ENCODE results near the gene TAF5L.
"Not testable (repeated sequence)": the region's sequence is repeated elsewhere in the genome, so short reads cannot be mapped to it uniquely, and the experiment has no call there.

The TAF5L gene

DNA sequence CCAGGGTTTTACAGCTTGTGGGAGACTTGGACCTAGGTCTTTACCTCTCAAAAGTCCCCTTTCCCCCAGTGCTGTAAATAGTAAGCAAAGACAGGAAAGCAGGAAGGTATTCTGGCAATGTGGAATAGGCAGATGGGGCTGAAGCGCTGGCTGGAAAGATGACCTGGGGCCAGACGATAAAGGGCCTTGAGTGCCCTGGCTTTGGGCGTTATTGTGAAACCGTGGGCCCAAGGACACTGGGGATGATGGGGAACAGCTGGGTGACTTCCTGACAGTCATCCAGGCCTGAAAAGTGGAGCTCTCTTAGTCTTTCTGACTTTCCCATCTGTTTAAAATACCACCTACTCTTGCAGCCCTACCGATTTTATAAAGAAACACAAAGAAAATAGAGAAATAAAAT lies 16.5 kb upstream of the TAF5L start:
- no peak for DNase-seq (ENCODE audit: low spot score)

DNA sequence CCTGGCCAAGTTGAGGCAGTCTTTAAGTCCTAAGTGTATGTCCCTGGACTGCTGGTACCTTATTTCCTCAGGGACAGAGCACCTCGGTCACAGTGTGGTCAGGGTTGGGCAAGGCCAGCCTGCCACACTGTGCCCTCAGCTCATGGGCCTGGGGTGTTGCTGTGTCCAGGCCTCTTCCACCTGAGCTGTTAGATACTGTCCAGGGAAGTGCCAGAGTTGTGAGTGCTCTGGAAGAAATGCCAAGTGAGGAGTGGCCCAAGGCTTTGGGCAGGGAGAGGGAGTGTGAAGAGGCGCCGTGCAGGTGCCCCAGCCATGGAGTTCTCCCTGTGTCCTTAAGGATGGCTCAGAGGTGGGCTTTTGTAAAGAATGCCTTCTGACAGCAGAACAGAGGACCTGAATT lies 15.4 kb upstream of the TAF5L start:
- no peak for DNase-seq (ENCODE audit: low spot score)

DNA sequence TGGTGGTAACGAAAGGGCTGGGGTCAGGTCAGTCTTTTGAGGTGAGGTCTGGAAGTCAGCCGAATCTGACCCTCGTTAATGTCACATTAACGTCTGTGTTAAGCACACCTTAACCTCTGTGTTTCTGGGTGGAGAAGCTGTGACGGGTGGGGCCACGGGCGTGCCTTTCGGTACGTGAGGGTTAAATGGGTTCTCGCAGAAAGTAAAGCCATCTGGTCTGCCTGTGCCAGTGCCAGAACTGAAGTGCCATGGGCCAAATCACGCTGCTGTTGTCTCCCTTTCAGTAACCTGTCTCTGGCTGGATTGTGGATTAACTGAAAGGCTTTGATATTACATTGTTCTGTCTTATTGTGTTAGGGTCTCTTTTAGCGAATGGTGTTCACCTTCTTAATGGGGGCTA lies 14.5 kb upstream of the TAF5L start:
- DNase-seq (ENCODE audit: low spot score), result no peak

DNA sequence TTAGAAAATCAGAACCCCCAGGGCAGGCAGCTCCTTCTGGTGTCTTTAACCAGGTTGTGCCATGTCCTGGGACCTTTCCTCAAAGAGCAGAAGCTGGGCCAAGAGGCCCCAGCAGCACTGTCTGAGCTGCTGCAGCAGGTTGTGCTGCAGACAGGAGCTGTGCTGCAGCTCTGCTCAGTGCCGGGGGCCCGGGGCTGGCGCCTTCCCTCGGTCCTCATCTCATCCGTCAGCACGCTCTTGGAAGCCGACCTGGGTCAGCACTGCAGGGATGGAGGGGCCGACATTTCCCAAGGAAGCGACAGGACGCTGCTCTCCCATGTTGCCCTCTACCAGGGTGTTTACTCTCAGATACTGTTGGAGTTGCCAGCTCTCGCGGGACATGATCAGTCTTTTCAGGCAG lies 11.8 kb upstream of the TAF5L start:
- DNase-seq (ENCODE audit: low spot score), result no peak

DNA sequence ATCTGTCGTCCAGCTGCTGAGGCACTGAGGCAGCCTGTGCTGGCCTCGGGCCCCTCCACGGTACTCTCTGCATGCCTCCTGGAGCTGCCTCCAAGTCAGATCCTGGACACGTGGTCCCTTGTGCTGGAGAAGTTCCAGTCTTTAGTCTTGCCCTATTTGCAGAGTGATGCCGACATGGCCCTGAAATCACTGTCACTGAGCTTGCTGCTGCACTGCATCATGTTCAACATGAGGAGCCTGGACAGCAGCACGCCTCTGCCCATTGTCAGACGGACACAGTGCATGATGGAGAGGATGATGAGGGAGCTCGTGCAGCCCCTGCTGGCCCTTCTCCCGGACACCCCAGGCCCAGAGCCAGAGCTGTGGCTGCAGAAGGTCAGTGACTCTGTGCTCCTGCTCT lies 10.1 kb upstream of the TAF5L start:
- DNase-seq (ENCODE audit: low spot score), result no peak

DNA sequence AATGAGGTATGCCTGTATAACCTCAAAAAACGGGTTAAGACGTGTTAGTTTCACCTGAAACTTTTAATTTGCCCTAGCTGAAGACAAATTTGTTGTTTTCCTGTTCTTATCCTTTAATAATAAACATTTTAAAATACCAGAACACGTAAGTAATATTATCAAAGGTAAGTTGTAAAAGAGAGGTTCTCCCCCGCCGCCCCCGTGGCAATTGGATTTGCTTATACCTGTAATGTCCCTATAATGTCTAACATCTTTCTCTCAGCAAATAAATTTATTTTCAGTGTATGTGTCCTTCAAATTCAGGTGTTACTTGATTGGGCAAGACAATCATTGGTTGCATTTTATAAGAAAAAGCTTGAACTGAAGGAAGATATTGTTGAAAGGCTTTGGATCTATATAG lies 6.0 kb upstream of the TAF5L start:
- no peak for DNase-seq (ENCODE audit: low spot score)

DNA sequence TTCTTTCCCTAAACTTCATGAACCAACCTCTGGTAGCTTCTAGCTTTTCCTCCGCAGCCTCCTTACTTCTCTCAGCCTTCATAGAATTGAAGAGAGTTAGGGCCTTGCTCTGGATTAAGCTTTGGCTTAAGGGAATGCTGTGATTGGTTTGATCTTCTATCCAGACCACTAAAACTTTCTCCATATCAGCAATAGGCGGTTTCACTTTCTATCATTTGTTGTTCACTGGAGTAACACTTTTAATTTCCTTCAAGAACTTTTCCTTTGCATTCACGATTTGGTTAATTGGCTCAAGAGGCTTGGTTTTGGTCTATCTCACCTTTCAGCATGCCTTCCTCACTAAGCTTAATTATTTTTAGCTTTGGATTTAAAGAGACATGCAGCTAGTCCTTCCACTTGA lies 5.2 kb upstream of the TAF5L start:
- peak; percentile 9 for DNase-seq (ENCODE audit: low spot score)

DNA sequence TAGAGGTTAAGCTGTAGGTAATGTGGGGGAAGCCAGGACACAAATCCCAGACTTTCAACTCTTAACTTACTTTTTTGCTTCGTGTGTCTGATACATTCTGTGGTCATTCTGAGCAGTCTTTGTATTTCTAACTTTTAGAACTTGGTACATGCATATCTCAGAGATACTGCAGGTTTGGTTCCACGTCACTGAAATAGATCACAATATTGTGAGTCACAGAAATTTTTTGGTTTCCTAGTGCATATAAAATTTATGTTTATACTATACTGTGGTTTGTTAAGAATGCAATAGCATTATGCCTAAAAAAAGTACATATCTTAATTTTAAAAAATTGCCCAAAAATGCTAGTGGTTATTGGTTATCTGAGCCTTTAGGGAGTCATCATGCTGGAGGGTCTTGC lies 3.3 kb upstream of the TAF5L start:
- DNase-seq (ENCODE audit: low spot score), result no peak

DNA sequence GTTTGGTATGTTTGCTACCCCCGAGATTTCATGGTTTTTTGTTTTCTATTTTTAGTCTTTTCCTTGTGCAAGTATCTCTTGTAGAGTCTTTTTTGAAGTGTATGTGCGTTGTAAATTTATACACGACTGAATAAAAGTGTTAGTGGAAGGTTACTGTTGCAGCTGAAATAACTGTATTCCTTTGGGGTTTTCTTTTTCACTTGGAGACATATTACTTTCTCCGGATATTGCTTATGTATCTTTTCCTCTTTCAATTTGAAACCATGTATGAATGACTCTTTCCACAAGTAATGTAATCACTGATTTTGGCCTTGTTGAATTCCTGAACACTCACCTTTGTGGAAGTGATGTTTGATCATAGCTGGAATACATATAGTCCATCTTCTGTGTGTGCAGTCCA lies 1.1 kb upstream of the TAF5L start:
- DNase-seq (ENCODE audit: low spot score), result peak; percentile 17

DNA sequence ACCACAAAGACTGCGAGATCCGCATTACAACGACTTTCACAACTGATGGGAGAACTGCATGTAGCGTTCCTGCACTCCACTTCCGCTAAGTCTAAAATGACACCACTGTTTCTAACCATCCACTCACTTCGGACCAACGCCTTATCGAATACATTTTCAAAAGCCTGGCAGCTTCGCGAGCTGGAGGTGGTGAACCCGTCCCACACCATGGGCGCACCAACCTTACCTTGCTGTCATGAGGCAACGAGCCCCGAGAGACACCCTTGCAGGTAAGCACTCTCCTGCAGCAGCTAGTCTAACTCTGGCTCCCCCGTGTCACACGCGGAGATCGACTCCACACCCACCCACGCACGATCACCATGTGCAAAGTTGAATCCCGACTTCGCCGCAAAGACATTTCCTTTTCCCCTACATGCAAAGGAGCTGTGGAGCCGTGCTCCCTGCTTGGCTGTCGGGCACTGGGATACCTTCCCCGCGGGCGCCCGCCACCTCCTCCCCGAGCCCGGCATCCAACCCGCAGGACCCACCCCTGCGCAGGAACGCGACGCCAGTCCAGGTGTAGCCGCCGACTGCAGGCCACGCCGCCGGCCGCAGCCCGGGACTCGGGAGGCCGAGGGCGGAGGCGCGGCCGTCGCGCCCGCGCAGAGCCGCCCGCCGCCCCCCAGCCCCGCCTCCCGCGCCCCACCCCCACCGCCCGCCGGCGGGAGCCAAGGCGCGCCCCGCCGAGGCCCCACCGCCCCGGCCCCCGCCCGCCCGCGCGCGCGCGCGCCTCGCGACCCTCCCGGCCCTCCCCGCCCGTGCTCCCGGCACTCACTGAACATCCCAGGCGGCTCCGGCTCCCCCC lies 629 bp downstream of the TAF5L start:
- peak; percentile 31 for DNase-seq (ENCODE audit: low spot score)

DNA sequence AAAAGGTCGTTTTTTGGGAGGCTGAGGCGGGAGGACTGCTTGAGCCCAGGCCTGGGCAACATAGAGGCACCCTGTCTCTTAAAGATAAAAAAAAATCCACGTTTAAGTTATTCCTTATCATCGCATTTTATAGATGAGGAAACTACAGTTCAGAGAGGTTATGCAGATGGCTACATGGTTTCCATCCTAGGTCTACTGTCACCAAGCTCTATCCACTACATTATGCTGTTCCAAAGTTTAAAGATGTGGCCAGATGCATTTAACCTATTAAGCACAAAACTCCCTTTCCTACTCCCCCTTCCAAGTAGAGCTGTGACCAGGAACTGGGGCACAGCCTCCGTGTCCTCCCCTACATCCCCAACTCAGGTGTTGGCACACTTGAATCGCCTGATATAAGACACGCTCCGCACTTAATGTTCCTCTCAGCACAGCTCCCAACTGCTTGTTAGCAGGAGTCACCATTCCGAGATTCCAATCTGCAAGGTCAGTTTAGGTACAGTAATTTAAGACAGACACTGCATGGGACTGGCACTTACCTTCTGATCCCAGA lies 1.3 kb downstream of the TAF5L start:
- DNase-seq (ENCODE audit: low spot score), result no peak

DNA sequence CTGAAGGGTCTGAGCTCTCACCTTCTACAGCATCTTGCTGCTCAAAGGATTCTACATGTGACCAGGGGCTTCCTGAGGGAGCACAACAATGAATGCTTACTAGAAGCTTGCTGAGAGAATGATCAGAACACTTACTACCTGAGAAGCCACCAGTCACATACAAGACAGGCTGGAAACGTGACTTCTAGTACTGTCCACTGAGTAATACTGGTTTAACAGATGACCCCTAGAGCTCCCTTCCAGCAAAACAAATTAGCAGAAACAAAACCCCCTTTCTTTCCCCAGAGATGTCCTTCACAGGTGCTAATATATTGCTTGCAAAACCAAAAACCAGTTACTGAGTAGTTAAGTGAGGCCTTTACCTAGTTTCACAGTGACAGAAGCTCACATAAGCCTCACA lies 2.1 kb downstream of the TAF5L start:
- no peak for DNase-seq (ENCODE audit: low spot score)

DNA sequence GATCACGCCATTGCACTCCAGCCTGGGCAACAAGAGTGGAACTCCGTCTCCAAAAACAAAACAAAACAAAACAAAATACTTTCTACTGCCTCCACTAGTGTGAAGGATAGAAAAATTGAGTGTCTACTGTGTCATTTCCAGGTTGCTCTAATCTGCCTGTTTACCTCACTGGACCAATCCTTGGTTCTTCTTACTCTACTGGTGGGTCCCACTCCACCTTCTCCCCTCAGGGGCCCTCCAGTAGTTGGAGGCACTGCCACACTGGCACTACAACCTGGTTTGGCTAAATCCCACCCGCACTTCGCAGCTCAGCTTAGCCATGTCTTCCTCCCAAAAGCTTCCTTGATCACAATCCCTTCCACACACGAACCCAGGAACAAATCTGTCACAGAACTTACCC lies 2.7 kb downstream of the TAF5L start:
- no peak for DNase-seq (ENCODE audit: low spot score)

DNA sequence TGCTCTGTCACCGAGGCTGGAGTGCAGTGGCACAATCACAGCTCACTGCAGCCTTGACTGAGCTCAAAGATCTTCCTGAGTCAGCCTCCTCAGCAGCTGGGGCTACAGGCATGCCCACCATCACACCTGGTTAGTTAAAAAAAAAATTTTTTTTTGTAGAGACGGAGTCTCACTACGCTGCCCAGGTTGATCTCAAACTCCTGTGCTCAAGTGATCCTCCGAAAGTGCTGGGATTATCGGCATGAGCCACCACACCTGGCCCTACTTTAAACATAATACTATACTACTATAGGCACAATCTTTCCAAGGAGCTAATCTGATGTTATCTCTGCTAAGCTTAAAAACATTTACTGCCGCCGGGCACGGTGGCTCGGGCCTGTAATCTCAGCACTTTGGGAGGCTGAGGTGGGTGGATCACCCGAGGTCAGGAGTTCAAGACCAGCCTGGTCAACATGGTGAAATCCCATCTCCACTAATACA lies 3.2 kb downstream of the TAF5L start:
- DNase-seq (ENCODE audit: low spot score), result not testable (repeated sequence)

DNA sequence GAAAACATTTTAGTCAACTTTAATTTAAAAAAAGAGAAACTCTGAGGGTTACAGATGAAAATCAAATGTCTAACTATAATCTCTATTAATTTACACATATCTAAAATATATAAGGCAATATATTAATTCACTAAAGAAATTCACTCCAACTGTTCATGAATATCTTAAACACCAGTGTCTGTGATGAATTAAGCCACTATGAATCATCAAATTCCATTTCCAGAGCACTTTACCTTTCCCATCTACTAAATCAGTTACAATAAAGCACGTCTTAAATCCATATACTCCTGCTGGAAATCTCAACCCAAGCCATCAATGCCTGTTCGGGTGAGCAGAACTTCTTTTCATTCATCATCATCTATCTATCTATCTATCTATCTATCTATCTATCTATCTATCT lies 4.3 kb downstream of the TAF5L start:
- no peak for DNase-seq (ENCODE audit: low spot score)

DNA sequence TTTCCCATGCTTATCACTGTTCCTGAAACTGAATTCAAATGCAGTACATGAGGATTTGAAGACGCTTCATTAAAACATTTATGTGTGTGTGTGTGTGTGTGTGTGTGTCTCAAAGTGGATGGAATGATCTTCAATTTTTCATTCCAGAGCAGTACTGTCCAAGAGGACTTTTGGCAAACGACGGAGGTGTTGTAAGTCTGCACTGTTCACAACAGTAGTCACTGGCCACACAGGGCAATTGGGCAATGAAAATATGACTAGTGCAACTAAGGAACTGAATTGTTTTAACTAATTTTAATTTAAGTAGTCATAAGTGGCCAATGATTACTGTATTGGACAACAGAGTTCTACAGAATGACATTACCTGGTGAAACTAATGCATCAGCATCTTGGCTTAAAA lies 5.0 kb downstream of the TAF5L start:
- no peak for DNase-seq (ENCODE audit: low spot score)

DNA sequence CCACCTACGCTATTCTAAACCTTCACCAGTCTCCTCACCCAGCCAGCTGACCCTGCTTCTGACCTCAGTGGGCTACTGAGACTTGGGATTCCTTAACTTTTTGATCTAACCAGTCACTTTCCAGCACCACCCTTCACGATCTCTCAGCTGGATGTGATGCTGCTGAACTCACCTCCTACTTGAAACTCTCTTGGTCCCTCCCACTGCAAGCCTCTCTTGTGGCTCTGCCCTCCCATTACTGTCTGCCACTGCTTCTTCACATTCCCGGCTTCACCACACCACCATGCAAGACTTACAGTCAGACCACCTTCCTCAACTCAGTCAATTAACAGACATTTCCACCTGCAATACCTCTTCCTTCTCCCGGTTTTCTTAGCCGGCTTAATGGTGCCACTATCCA lies 6.3 kb downstream of the TAF5L start:
- no peak for DNase-seq (ENCODE audit: low spot score)

DNA sequence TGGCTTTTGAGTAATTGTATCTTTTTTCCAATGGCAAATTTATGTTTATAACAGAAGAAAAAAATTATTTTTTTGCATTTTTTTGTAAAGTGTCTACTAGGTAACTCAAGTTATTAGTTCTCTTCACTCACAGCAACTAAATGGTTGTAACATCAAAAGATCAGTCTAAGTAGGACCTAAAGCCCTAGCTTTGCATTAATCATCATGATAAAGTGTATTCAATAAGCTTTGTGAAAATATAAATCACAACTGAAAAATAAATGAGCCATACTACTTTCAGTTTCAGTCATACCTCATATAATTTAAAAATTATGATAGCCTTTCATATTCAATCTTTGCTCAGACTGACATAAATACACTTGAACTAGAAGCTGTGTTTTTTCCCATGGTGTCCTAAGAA lies 6.9 kb downstream of the TAF5L start:
- no peak for DNase-seq (ENCODE audit: low spot score)

DNA sequence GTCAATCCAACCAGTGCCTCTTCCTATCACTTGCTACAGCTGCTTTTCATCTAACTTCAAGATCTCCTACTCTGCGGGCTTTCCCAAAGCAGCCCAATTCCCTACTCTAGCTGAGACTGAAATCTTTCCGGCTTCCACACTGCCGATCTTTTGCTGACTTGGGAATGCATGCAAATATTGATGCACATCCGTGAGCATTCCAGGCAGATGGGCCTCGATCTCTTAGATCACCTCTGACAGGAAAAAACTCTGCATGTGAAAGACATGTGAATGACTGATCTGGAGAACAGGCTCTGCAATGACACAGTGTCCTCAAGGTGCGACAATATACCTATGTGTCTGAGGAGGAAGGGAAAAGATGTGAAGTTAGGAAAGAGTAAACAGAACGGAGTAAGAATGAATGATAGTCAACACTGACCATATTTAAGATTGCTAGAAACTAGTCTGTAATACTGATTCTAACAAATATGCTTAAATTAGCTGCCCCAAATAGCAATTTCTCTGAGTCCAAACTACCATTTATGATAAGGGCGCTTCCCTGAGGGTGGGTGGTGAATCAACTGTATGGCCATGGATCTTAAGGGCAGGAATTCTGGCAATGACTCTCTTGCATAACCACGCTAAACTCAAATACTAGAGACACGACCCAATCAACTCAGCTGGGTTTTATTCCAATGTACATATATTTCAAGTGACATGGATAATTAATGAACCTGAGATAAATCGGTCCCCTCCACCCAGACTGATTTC lies 8.4 kb downstream of the TAF5L start:
- DNase-seq (ENCODE audit: low spot score), result no peak

DNA sequence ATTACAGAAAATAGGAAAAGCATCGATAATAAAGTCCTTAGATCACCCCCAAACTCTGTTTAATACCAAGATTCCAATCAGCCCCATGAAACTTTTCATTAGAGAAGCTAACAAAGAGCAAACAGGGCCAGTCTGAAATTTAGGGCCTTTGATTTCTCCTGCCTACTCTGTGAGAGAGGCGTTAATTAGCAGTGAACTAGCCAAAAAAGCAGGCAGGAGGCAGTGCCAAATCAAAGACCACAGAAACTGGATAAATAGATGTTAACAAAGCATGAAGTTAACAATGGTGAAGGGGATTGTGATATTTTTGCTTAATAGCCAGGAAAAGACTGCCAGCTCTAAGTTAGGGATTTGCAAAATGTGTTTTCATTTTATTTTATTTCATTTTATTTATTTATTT lies 11.2 kb downstream of the TAF5L start:
- no peak for DNase-seq (ENCODE audit: low spot score)

DNA sequence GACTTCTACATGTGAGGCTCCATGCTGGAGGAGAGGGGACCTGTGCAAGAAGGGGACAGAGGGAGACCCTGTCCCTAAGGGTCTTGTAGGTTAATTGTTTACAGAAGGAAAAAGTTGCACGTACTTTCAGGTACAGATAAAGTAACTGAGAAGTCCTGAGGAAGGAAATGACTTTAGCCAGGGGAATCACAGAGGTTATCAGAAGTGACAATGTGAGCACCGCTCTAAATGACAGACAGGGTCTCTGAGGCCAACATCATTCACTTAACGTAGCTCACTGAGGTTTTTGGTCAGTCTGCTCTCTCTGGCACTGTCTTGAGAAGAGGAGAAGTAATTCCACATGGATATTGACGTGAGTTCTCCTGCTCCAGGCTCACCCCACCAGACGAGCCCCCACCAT lies 12.0 kb downstream of the TAF5L start:
- DNase-seq (ENCODE audit: low spot score), result no peak

DNA sequence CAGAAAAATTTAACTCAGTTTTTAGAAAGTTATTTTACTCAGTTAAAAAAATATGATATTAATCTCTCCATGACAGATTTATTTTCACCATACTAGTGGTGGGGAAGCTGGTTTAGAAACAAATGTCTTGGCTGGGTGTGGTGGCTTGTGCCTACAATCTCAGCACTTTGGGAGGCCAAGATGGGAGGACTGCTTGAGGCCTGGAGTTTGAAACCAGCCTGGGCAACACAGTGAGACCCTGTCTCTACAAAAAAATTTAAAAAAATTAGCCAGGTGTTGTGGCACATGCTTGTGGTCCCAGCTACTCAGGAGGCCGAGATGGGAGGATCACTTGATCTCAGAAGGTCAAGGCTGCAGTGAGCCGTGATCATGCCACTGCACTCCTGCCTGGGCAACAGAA lies 17.3 kb downstream of the TAF5L start:
- no peak for DNase-seq (ENCODE audit: low spot score)

DNA sequence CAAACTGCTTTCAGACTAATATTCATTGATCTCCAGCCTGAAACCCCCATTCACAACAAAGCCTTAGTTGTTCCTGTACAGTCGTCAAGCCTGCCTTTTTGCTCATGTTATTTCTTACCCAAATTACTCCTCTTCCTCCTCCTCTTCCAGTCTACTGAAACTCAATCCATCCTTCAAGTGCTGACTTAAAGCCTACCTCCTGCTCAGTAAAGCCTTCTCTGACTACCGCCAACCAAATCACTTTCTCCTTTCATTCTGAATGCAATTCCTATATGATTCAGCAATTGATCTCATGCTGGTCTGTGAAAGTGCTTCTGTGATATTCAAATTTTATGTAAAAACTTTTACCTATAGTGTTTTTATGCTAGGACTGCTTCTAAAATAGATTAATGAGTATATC lies 18.6 kb downstream of the TAF5L start:
- peak; percentile 28 for DNase-seq (ENCODE audit: low spot score)

Measured in activated CD4-positive, alpha-beta T cell treated with anti-CD3 and anti-CD28 coated beads, Interleukin-2, Interleukin-4, amounts not matched to agents 100 ng/mL and 50 ng/mL, durations not matched to agents 16 hours and 8 hours (primary cell).